Tibial nerve (tissue), 4 donors: ENCODE measurements around the gene BAG1.

Experiments used
- CTCF ChIP-seq, 5 experiments: fragments of 200-600 bp in 3 of 5; fragments of 450-650 bp in 2 of 5; sonication (generic) in 3 of 5; IDR thresholded peaks; one replicate each; pipeline ENCODE4 v1.5.1; 2016 to 2019; ENCODE audit warnings: antibody characterized with exemption in 5 of 5, mild to moderate bottlenecking in 3 of 5, moderate library complexity in 2 of 5
- EP300 ChIP-seq, 2 donors: sonication (generic); formaldehyde crosslinking; IDR thresholded peaks; one replicate each; pipeline ENCODE4 v1.6.1; 2017; ENCODE audit warnings: antibody characterized with exemption in 2 of 2, mild to moderate bottlenecking in 1 of 2
- POLR2A ChIP-seq, 2 donors: fragments of 450-650 bp; IDR thresholded peaks; one replicate each; pipeline ENCODE4 v1.6.1; 2017; ENCODE audit warnings: antibody characterized with exemption in 2 of 2, mild to moderate bottlenecking in 2 of 2, moderate library complexity in 2 of 2

- TF ChIP-seq EP300 (IDR thresholded peaks at IDR 0.05), result no peak
- TF ChIP-seq CTCF (IDR thresholded peaks at IDR 0.05), result no peak
- TF ChIP-seq POLR2A (IDR thresholded peaks at IDR 0.05), result no peak
Observed at GRCh38 chr9:33228606-33229005, 35.9 kb downstream of the BAG1 start.
